Activated CD4-positive, alpha-beta T cell treated with anti-CD3 and anti-CD28 coated beads, Interleukin-10, Interleukin-2, amounts not matched to agents 100 ng/mL and 50 ng/mL, durations not matched to agents 16 hours and 8 hours (primary cell): Measurements from ENCODE around the gene TMEM94.

Source experiments
- DNase-seq: peaks from one replicate; pipeline ENCODE4 v3.0.0-alpha.2; 2020

The TMEM94 gene

DNA sequence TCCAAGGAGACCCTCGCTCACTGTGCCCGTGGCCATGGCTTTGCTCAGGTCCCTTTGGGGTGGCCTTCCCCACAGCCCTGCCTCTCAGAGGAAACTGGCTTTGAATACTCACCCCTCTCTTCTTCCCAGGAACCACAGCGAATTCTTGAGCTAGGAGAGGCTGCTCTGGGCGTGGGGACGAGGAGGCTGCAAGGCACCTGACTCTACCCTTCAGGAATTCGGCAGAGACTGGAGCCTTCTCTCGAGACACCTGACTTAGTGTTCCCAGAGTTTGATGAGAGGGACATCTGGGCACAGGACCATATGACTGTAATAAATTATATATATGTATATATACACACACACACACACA lies 75.3 kb downstream of the TMEM94 start:
- DNase-seq, result no peak

DNA sequence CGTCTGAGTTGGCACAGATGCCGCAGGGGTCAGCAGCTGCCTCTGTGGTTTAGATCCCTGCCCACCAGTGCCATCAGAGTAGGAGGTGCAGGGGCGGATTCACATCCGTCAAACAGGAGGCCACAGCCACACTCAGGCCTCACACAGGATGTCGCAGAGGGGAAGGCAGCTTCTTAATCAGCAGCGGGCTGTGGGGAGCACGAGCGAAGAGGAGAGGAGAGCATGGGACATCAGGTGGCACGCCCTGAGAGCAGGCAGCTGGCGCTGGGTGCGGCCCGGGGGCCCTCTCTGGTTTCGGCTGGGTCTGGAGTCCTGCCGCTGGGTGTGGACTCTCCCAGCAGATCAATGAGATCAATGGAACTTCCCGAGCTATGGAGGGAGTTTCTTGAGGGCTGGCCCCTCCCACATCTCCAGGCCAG lies 78.7 kb downstream of the TMEM94 start:
- DNase-seq, result peak; percentile 88

DNA sequence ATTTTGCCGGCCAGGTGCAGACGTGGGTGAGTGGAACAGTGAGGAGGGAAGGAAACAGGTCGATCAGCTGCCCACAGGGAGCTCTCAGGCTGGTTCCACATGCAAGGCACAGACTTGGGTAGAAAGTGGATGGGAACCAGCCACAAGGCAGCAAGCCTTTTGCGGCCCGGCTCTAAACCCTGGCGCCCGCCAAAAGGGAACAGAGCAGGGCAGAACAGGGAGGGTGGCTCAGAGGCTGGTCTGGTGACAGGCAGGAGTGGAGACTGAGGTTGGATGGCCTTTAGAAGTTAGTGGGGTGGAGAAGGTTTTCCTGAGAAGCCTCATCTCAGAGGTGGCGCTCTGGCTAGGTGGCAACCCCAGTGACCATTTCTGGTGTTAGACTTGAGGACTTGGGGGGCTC lies 79.4 kb downstream of the TMEM94 start:
- DNase-seq, result no peak

DNA sequence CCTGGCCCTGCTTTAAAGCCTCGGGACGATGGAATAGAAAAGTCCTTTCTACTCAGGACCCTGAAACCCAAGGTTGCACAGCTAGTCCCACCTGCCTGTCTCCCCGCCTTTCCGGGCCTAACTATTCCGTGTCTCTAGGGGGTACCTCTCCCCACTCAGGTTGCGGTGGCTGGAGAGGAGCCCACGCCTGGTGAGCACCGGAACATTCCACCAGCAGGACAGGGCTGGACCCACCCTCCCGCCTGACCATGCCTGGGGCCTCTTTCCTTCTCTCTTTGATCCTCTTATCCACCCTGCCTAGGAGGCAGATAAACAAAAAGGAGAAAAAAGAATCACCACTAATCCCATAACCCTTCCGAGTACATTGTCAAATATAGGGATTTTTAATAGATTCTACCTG lies 79.9 kb downstream of the TMEM94 start:
- no peak for DNase-seq

DNA sequence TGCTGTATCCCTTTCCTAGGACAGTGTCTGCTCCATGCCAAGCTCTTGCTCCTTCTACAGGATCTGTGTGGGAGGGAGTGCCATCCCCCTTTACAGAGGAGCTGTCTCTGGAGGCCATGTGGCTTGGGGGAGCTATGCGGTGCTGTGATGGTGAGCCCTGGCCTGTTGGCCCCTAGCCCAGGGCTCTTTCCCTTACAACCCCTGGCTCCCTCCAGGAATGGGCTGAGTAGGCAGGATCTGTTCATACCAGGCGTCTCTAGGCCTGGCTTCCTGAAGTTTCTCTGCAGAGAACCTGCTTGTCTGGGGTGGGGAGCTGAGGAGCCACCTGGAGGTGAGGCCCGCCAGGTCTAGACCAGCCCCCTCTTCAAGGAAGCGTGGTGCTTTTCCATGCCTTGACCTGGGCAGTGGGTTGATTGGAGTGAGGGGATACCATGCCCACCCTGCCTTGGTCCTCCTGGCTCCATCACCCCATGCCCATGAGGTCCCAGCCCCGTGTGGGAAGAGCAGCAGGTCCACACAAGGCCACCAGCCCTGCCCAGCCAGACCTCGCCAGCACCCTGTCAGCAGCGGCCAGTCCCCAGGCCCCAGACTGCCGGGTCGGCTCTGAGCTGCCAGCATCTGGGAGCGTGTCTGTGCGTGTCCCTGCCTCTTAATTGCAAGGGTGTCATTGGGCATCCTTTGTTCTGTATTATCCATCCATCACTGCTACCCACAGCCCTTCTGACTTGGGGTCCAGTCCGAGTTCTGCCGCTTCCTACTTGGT lies 83.7 kb downstream of the TMEM94 start:
- DNase-seq, result no peak

DNA sequence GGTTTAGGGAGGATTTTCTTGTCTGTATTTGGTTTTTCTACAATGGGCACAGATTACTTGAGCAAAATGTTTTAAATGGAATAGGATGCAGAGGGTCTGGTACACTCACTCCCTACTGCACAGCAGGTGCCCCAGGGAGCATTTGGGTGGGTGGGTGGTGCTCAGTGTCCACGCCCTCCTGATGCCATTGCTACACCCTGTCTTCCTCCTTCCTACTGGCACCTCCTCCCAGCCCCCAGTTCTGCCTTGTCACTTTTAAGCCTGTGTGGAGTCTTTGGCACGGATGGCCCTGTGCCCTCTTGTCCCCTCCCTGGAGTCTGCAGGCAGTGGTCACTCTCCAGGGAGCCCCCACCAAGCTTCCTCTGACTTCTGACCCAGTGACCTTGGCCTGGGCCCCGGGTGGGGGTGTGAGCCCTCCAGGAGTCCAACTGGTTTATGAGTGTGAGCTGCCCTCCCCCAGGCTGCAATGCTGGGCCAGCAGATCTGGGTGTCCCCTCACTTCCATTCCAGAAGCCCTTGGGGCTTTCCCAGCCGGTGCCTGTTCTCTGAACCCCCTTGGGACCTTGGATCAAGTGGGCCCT lies 84.6 kb downstream of the TMEM94 start:
- DNase-seq, result no peak

DNA sequence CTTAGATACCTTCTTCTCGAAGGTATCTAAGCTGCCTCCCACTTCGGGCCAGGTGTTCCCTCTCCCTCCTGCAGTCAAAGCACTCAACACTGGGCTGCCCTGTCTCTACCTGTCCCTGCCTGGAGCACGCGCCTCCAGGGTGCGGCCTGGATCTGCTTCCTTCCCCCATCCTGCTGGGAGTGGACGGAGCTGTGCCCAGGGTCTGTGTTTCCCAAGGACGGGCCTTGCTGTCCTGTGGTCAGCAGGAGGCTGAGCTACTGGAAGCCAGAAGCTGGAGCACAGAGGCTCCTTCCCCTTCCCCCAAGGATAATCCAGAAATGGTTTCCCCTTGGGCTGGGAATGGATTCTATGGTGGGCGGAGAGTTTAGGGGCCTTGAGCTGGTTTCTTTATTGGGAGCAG lies 85.8 kb downstream of the TMEM94 start:
- DNase-seq, result no peak

DNA sequence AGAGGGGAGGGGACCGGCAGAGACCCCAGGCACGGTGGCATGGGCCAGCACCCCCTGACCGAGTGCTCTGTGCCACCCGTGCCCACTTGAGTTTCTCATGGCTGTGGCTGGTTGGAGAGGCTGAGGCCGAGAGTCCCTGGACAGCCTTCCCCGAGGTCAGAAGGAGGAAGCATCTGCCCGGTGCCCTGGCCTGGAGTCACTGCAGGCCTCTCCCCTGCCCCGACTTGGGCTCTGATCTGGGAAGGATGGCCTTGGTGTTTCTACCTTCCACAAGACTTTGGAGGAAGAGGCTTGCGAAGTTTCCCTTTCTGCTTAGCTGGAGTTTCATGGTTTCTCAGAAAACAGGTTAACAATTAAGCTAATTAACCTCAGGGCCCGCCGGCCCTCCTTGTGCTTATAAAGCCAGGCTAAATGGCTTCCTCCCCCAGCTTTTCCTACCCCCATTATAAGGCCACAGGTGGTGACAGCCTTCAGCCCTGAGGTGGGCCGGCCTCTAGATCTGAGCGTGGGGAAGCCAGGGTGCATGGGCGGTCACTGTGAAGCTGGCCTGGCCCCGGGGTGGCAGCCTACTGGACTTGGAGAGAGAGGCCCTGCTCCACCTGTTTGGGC lies 86.4 kb downstream of the TMEM94 start:
- no peak for DNase-seq

DNA sequence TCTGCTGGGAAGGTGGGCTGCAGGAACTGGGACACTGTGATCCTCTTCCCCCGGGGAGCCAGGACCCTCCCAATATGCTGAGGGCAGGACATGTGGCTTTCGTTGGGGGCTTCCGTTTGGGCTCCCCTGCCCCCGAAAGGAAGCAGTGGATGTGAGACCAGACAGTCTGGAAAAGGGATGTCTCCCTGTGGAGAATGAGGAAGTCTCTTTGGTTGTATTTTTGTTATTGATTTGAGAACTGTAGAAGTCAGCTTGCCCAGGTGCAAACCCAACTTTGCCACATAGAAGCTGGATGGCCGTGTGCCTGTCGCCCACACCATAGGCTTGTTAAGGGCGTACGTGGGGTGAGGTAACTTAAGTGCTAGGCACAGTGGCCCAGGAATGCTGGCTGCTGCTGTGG lies 87.8 kb downstream of the TMEM94 start:
- DNase-seq, result no peak

DNA sequence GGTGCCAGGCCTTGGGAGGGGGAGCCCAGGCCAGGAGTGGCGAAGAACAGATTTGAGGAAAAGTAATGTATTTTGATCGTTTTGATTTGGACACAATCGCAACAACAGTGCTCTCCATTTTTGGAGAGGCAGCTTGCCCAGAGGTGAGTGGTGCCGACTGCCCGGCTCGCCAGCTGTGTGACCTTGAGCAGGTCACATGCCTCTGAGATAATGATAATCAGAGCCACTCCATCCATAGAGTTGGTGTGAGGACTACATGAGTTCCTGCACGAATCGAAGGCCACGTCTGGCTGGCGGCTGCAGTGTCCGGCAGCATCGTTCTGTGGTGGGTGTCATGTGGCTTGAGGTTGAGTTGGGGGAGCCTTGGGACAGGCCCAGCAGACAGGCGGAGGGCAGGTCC lies 89.7 kb downstream of the TMEM94 start:
- no peak for DNase-seq

DNA sequence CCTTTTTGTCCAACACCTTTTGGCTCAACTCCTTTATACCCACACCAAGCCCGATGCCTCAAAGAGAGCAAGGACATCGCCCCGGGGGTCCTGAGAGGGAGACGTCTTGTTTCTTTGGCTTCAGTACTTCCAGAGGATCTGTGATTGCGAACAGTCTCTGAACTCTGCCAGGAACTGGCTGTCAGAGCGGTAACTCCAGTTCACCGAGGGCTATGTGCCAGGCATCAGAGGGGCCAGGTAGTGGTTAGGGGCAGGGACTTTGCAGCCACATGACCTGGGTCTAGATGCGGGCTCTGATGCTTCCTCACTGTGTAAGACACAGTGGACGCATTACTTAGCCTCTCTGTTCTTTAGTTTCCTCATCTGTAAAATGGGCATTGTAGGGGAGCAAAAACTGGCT lies 90.7 kb downstream of the TMEM94 start:
- DNase-seq, result no peak

DNA sequence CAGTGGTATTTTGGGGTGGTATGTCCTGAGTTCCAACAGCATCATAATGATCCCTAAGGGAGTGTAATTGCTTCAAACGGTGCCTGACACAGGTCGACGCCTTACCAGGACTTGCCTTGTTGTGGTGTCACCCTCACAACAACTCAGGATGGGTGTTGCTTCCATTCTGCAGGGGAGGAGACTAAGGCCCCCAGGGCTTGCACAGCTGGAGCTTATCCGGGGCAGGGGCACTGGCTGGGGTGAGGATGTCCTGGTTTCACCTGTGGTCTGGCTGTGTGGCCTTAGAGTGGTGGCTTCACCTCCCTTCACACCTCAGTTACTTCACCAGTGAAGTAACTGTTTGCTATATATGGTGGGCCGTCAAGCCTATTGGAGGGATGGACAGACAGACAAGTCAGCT lies 92.4 kb downstream of the TMEM94 start:
- DNase-seq, result no peak
